ENCODE data around the gene CLBA1.
"Not testable (repeated sequence)": the region's sequence is repeated elsewhere in the genome, so short reads cannot be mapped to it uniquely, and the experiment has no call there.

CLBA1 gene

GRCh38 chr14:104985675-104986486 is at the start of gene CLBA1:
Gene CLBA1, plus strand, starts transcription at chr14:104985788. Its CDS starts 644 bp downstream, at chr14:104986432.
- DNase-seq, result peak; percentile 94

GRCh38 chr14:104935955-104936354 is 49.6 kb upstream of the CLBA1 start:
- peak; percentile 26 for DNase-seq

GRCh38 chr14:104936361-104937155 is 49.0 kb upstream of the CLBA1 start:
- peak; percentile 26 for DNase-seq

- DNase-seq, result peak; percentile 24
Observed at GRCh38 chr14:104937161-104937560, 48.4 kb upstream of the CLBA1 start.

GRCh38 chr14:104937694-104938365 is 47.8 kb upstream of the CLBA1 start:
- peak; percentile 7 for DNase-seq

GRCh38 chr14:104938436-104938835 is 47.2 kb upstream of the CLBA1 start:
- no peak for DNase-seq

GRCh38 chr14:104938960-104939359 is 46.6 kb upstream of the CLBA1 start:
- peak; percentile 13 for DNase-seq

- no peak for DNase-seq
Observed at GRCh38 chr14:104939666-104940410, 45.8 kb upstream of the CLBA1 start.

- no peak for DNase-seq
Observed at GRCh38 chr14:104940526-104941150, 45.0 kb upstream of the CLBA1 start.

- DNase-seq, result no peak
Observed at GRCh38 chr14:104941508-104942365, 43.9 kb upstream of the CLBA1 start.

- DNase-seq, result no peak
Observed at GRCh38 chr14:104942586-104942985, 43.0 kb upstream of the CLBA1 start.

GRCh38 chr14:104943216-104944015 is 42.2 kb upstream of the CLBA1 start:
- not testable (repeated sequence) for DNase-seq

- DNase-seq, result not testable (repeated sequence)
Observed at GRCh38 chr14:104944016-104944308, 41.6 kb upstream of the CLBA1 start.

GRCh38 chr14:104944436-104945205 is 41.0 kb upstream of the CLBA1 start:
- DNase-seq, result not testable (repeated sequence)

GRCh38 chr14:104945266-104945665 is 40.3 kb upstream of the CLBA1 start:
- not testable (repeated sequence) for DNase-seq

- not testable (repeated sequence) for DNase-seq
Observed at GRCh38 chr14:104945986-104946965, 39.3 kb upstream of the CLBA1 start.

GRCh38 chr14:104947201-104947600 is 38.4 kb upstream of the CLBA1 start:
- not testable (repeated sequence) for DNase-seq

Data from right forelimb (tissue), 1 donor.